G401.6 (cell line): ENCODE results near the gene HYKK.
"Not testable (repeated sequence)": the region's sequence is repeated elsewhere in the genome, so short reads cannot be mapped to it uniquely, and the experiment has no call there.

Experiments
- FAIRE-seq: peaks from 2 replicates; lab custom pipeline; 2012; peaks lifted over from hg19 to GRCh38; lab: Jason Lieb, UNC

HYKK gene

GRCh38 chr15:78506971-78507830 is at the start of gene HYKK:
Gene HYKK (plus strand): TSS chr15:78507577. CDS start chr15:78513089, 5,512 bp downstream.
- FAIRE-seq, result peak; percentile 99

GRCh38 chr15:78460737-78461136 is 46.6 kb upstream of the HYKK start:
- no peak for FAIRE-seq

- no peak for FAIRE-seq
These were observed 46.0 kb upstream of the HYKK start for GRCh38 chr15:78461171-78461888.

GRCh38 chr15:78469031-78469430 is 38.3 kb upstream of the HYKK start:
- no peak for FAIRE-seq

- FAIRE-seq, result no peak
These were observed 30.1 kb upstream of the HYKK start for GRCh38 chr15:78477295-78477694.

GRCh38 chr15:78479650-78480049 is 27.7 kb upstream of the HYKK start:
- FAIRE-seq, result no peak

- FAIRE-seq, result no peak
These were observed 25.5 kb upstream of the HYKK start for GRCh38 chr15:78481917-78482316.

- FAIRE-seq, result no peak
These were observed 14.5 kb upstream of the HYKK start for GRCh38 chr15:78492872-78493271.

- no peak for FAIRE-seq
These were observed 5.5 kb upstream of the HYKK start for GRCh38 chr15:78501857-78502256.

- no peak for FAIRE-seq
These were observed 4.7 kb upstream of the HYKK start for GRCh38 chr15:78502641-78503040.

GRCh38 chr15:78507831-78508160 is 419 bp downstream of the HYKK start:
- FAIRE-seq, result no peak

GRCh38 chr15:78508272-78508671 is 895 bp downstream of the HYKK start:
- no peak for FAIRE-seq

- FAIRE-seq, result no peak
These were observed 2.4 kb downstream of the HYKK start for GRCh38 chr15:78509726-78510312.

GRCh38 chr15:78520035-78520434 is 12.7 kb downstream of the HYKK start:
- FAIRE-seq, result not testable (repeated sequence)

GRCh38 chr15:78524230-78524629 is 16.9 kb downstream of the HYKK start:
- no peak for FAIRE-seq

- no peak for FAIRE-seq
These were observed 19.9 kb downstream of the HYKK start for GRCh38 chr15:78527325-78527724.

- no peak for FAIRE-seq
These were observed 26.0 kb downstream of the HYKK start for GRCh38 chr15:78533331-78533730.

- no peak for FAIRE-seq
These were observed 28.8 kb downstream of the HYKK start for GRCh38 chr15:78536134-78536533.

- no peak for FAIRE-seq
These were observed 30.0 kb downstream of the HYKK start for GRCh38 chr15:78537266-78537905.

- FAIRE-seq, result no peak
These were observed 31.0 kb downstream of the HYKK start for GRCh38 chr15:78538358-78538757.

GRCh38 chr15:78539464-78540140 is 32.2 kb downstream of the HYKK start:
- not testable (repeated sequence) for FAIRE-seq
